Cardiac muscle cell (in vitro differentiated cells and primary cell): ENCODE results near the gene GTF2H2C. TPM values are rescaled to one million over a fixed set of nuclear protein-coding genes. Genes with fewer than 3 reads are reported as not detected.

Source experiments
- polyA plus RNA-seq: library from polyadenylated mRNA; unstranded; fragments of >200 nt; fragmentation: Nextera tagmentation; extraction: Ambion mirVana; gene quantifications from 2 replicates; pipeline ENCODE4 v1.2.1, GENCODE V29; 2016
- total RNA-seq: library from RNA; depleted of rRNA; stranded (reverse); fragments of >200 nt; gene quantifications from 2 replicates; pipeline ENCODE4 v1.2.3, GENCODE V29; 2016

Gene GTF2H2C
- total and polyA plus RNA-seq, 2 experiments from 2014 or later = 27.3 to 35.8 TPM

Other genes with a start within 250 kb of the GTF2H2C start
- gene CCDC125, start 227.4 kb upstream of the GTF2H2C start, total RNA-seq = 0.81 and 4.4 TPM in 2 replicates
- 0.65 and 1.9 TPM in 2 replicates for gene CCDC125, start 227.4 kb upstream of the GTF2H2C start, polyA plus RNA-seq
- 13.4 and 22.5 TPM in 2 replicates for gene AK6, start 190.7 kb upstream of the GTF2H2C start, total RNA-seq
- 69.7 and 70.6 TPM in 2 replicates for gene AK6, start 190.7 kb upstream of the GTF2H2C start, polyA plus RNA-seq
- 65.6 and 80.4 TPM in 2 replicates for gene TAF9, start 190.7 kb upstream of the GTF2H2C start, total RNA-seq
- gene TAF9, start 190.7 kb upstream of the GTF2H2C start, polyA plus RNA-seq = 104 and 110 TPM in 2 replicates
- 18.8 and 26.0 TPM in 2 replicates for gene RAD17, start 190.4 kb upstream of the GTF2H2C start, total RNA-seq
- gene RAD17, start 190.4 kb upstream of the GTF2H2C start, polyA plus RNA-seq = 29.0 and 34.1 TPM in 2 replicates
- 3.7 and 4.9 TPM in 2 replicates for gene MARVELD2, start 145.1 kb upstream of the GTF2H2C start, total RNA-seq
- gene MARVELD2, start 145.1 kb upstream of the GTF2H2C start, polyA plus RNA-seq = 4.9 TPM in 2 replicates
- 4.1 and 5.6 TPM in 2 replicates for gene OCLN, start 67.4 kb upstream of the GTF2H2C start, total RNA-seq
- 4.0 and 4.4 TPM in 2 replicates for gene OCLN, start 67.4 kb upstream of the GTF2H2C start, polyA plus RNA-seq